NCI-H460 (cell line): ENCODE measurements around the gene GLI3. TPM values are rescaled to one million over a fixed set of nuclear protein-coding genes. Genes with fewer than 3 reads are reported as not detected.

Experiments
- DNase-seq: peaks from one replicate; pipeline ENCODE4 v3.0.0-alpha.2; 2016; ENCODE audit warnings: low read depth; ENCODE audit errors: extremely low read depth
- total RNA-seq: library from RNA; depleted of rRNA; stranded (reverse); fragments of >200 nt; shearing (Covaris generic); gene quantifications from 2 replicates; pipeline ENCODE4 v1.2.3, GENCODE V29; 2014

Gene GLI3
- total RNA-seq, 1 experiment from 2014 or later = 3.0 TPM

- no peak for DNase-seq
Measured at GRCh38 chr7:42059275-42059674, 177.7 kb downstream of the GLI3 start.

- DNase-seq = no peak
Measured at GRCh38 chr7:42057331-42057730, 179.7 kb downstream of the GLI3 start.

DNA sequence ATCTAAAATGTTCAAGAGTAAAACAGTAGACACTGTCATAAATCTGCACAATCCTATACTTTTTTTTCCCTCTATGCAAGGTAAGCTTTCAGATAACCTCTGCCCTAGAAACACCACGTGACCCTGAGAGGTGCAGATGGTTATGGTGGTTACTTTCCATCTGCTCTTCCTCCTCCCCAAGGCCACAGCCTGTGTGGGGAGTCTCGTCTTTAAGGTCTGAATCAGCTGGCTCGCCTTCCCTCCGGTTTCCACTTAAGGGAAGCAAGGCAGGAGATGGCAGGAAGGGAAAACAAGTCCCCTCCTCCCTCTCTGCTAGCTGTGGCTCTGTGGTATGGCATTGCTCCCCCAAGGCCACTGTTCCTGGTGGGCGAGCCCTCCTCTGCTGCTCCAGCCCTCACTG is 181.8 kb downstream of the GLI3 start:
- DNase-seq = no peak

DNA sequence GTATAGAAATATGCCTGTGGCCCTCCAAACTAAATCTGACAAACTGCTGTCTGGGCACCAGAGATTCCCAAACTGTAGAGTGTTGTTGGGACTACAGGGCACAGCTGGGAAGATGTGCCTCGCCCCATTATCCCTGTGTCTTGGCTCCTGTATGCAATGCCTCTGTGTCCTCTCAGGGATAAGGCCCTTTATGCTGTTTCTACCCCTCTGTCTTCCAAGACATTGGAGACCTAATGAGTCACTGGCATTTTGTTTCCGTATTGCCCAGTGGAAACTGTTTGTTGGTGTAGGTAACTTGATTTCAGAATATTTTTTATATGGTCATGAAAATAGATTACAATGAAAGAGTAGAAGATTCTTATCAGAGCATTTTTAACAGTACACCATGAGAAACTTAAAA is 183.2 kb downstream of the GLI3 start:
- DNase-seq = no peak

- DNase-seq = no peak
Measured at GRCh38 chr7:42049761-42050160, 187.2 kb downstream of the GLI3 start.

GRCh38 chr7:42046483-42046882 is 190.5 kb downstream of the GLI3 start:
- no peak for DNase-seq

DNA sequence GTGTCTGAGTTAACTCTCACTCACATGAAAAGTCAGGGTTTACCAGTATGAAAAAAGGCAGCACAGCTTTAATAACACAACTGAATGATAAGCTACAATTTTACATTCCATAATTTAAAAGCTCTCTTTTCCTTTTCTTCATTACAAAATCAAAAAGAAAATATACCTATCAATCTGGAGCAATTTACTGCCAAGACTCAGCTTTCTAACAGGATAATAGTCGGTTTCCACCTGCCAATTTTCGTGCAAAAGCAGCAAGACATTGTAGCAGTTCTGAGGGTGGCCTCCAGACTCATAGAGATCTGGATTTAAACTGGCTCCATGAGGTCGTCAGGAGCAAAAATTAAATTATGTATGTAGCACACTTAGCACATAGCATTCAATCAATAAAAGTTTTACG is 191.0 kb downstream of the GLI3 start:
- no peak for DNase-seq

- no peak for DNase-seq
Measured at GRCh38 chr7:42039921-42040320, 197.1 kb downstream of the GLI3 start.

GRCh38 chr7:42035210-42035609 is 201.8 kb downstream of the GLI3 start:
- DNase-seq = no peak

DNA sequence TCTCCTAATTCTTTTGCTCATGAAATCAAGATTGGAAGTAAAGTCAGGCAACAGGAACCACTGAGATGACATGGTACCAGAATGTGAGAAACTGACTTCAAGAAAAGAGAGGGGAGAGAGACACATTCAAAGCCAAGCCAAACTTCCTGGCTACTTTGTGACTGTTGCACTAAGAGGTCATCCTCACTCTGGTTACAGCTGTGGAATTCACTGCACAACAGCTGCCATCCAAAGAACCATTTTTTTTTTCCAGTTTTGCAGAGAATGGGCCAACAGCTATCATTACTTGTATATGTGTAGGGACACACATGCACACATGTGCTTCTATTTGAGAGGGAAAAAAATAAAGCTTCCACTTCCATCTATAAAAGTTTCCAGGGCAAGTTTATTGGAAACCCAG is 203.5 kb downstream of the GLI3 start:
- DNase-seq = no peak

GRCh38 chr7:42029405-42029804 is 207.6 kb downstream of the GLI3 start:
- DNase-seq = no peak

DNA sequence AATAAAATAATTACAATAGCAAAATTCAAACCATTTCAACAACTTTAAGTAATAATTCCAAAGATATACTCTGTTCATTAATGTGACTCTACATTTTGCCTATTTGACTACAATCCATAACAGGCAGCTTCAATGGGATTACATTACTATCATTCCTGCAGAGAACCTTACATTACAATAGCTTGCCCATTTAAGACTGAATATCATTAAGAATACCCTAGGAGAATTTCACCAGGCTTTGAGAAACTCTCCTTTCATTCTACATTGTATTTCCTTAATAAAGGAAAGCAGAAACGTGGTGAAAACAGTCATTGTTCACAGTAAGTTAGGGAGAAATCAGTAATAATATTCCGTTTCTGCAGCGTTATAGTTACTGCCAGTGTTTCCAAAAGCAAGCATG is 209.5 kb downstream of the GLI3 start:
- no peak for DNase-seq

- DNase-seq = no peak
Measured at GRCh38 chr7:42026622-42027197, 210.3 kb downstream of the GLI3 start.

DNA sequence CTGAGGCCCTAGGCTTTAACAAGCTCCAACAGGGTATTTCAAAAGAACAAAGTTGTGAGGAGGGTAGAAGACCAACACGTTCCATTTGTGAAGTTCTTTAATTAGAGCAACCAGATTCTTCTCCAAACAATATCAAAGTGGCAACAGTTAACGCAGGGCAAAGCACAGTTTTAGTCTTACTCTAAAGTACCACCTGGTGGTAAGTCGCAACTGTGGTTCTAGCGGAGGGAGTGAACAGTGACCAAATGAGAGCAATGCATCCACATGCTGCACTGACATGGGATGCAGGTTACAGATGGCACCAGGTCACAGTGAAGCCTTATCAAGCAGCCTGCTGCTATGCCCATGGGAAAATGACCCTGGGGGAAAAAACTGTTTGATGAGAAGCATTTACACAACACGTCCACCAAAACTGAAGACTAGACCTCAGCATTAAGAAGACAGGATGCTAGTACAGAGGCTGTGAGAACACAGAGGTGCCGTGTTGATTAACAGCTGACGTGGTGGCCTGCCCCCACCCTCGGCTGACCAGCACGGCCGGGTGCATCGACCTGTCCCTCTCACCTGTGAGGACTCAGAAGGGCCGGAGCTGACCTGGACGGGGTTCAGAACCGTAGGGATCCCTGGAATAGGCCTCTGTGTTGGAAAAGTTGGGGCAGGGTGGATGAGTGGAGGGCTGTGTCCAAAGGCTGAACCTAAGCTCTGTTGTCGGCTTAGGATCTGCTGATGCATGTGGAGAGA is 211.2 kb downstream of the GLI3 start:
- DNase-seq = no peak

GRCh38 chr7:42024537-42024936 is 212.5 kb downstream of the GLI3 start:
- no peak for DNase-seq

GRCh38 chr7:42023262-42023661 is 213.7 kb downstream of the GLI3 start:
- DNase-seq = no peak

- DNase-seq = no peak
Measured at GRCh38 chr7:42022791-42023190, 214.2 kb downstream of the GLI3 start.

DNA sequence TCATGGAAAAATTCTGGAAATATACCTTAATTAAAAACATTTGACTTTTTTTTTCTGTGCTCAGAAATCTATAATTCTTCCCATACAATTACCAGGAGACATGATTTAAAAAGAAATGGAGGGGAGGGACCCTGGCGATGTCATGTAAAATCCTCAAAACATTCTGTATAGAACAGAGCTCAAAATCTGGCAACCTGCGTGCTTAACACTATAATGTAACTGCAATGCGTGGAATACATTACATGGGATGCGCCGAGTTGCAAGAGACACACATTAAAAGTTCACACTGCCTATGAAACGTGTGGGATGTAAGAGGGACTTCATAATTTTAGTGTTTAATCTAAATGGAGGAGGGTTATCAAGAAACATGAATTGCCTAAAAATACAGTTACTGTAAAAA is 215.0 kb downstream of the GLI3 start:
- DNase-seq = no peak

DNA sequence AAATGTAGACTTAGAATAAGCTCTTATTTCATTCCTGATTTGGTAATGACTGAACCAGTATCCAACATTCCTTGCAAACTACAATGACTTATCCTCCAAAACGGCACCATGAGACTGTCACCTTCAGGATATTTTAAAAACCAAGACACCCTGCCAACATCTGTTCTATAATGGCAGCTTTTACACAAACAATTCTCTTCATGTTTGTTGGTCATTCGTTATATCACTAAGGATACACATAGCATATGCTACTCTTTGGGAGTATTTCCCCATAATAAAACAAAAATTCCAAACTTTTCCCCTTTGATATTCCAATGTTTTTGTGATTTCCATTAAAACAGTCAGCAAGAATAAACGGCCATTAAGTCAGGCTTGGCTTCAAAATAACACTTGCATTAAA is 215.4 kb downstream of the GLI3 start:
- no peak for DNase-seq

GRCh38 chr7:42020061-42020460 is 216.9 kb downstream of the GLI3 start:
- no peak for DNase-seq

GRCh38 chr7:42017349-42017986 is 219.5 kb downstream of the GLI3 start:
- no peak for DNase-seq

GRCh38 chr7:42016517-42016916 is 220.5 kb downstream of the GLI3 start:
- DNase-seq = no peak
